Caco-2 (cell line): ENCODE results near the gene PLA2G12A. TPM values are rescaled to one million over a fixed set of nuclear protein-coding genes. Genes with fewer than 3 reads are reported as not detected.

Experiments
- BruUV-seq: library from RNA; stranded (reverse); fragments of 400-500 nt; replicated peaks from 2 replicates; lab custom pipeline; 2021; lab: Mats Ljungman, UMichigan
- CTCF ChIA-PET: fragments of 300-600 bp; sonication (Branson Sonifier 250); formaldehyde crosslinking; loops from one replicate; lab custom pipeline; 2022; ENCODE audit warnings: antibody characterized with exemption; lab: Charles Lee
- POLR2A ChIA-PET: fragments of 300-600 bp; sonication (Branson Sonifier 250); formaldehyde crosslinking; loops from one replicate; lab custom pipeline; 2022; ENCODE audit warnings: antibody characterized with exemption; lab: Charles Lee
- DNase-seq, 2 experiments: peaks; one replicate each; pipeline versions ENCODE4 v3.0.0 to v3.0.0-alpha.2; 2020 to 2022
- H3K27me3 ChIP-seq: replicated peaks from 2 replicates; pipeline ENCODE4 v1.6.0; 2011; ENCODE audit warnings: low read length; ENCODE audit not compliant: control insufficient read depth, insufficient read depth
- H3K36me3 ChIP-seq: 2 replicates; pipeline ENCODE4 v1.5.1; 2011; ENCODE audit warnings: low read length; ENCODE audit not compliant: control insufficient read depth, insufficient read depth
- H3K4me1 ChIP-seq: fragments of 250-450 bp; sonication (Bioruptor Pico); 2 replicates; pipeline ENCODE4 v1.5.1; 2020; ENCODE audit warnings: mild to moderate bottlenecking
- H3K4me3 ChIP-seq: 2 replicates; pipeline ENCODE4 v1.5.1; 2011; ENCODE audit warnings: low read depth, mild to moderate bottlenecking, control low read depth, low read length
- H3K9me3 ChIP-seq: fragments of 250-450 bp; sonication (Bioruptor Pico); 2 replicates; pipeline ENCODE4 v1.5.1; 2020; ENCODE audit warnings: mild to moderate bottlenecking, moderate library complexity
- H3K27ac Mint-ChIP-seq: one replicate; pipeline ENCODE4 v1.8.0; 2022; ENCODE audit warnings: mixed read lengths; ENCODE audit not compliant: unreplicated experiment
- H3K27me3 Mint-ChIP-seq: one replicate; pipeline ENCODE4 v1.8.0; 2022; ENCODE audit warnings: mixed read lengths; ENCODE audit not compliant: insufficient read depth, unreplicated experiment
- H3K36me3 Mint-ChIP-seq: one replicate; pipeline ENCODE4 v1.8.0; 2022; ENCODE audit warnings: mild to moderate bottlenecking, mixed read lengths; ENCODE audit not compliant: insufficient read depth, unreplicated experiment
- H3K4me1 Mint-ChIP-seq: one replicate; pipeline ENCODE4 v1.8.0; 2022; ENCODE audit warnings: low read depth, mixed read lengths; ENCODE audit not compliant: unreplicated experiment
- H3K4me3 Mint-ChIP-seq: one replicate; pipeline ENCODE4 v1.8.0; 2022; ENCODE audit warnings: mild to moderate bottlenecking, moderate library complexity, mixed read lengths; ENCODE audit not compliant: unreplicated experiment
- H3K9me3 Mint-ChIP-seq: one replicate; pipeline ENCODE4 v1.8.0; 2022; ENCODE audit warnings: mixed read lengths; ENCODE audit not compliant: unreplicated experiment
- CTCF ChIP-seq, 2 experiments: fragments of 200-600 bp in 1 of 2; IDR thresholded peaks; 1 replicate in 1 of 2; 2 replicates in 1 of 2; pipeline versions ENCODE4 v1.5.1 to v1.8.0; 2011 to 2022; ENCODE audit warnings: antibody characterized with exemption in 1 of 2, control low read depth in 1 of 2, inconsistent platforms in 1 of 2, low read depth in 1 of 2, low read length in 1 of 2, mild to moderate bottlenecking in 1 of 2, moderate library complexity in 1 of 2; ENCODE audit not compliant: insufficient read depth in 1 of 2, severe bottlenecking in 1 of 2, unreplicated experiment in 1 of 2
- intact Hi-C: fragments of 100-400 bp; cut with micrococcal nuclease; formaldehyde crosslinking; loops from one replicate; pipeline ENCODE4 v1.10.0; 2022; ENCODE audit not compliant: unreplicated experiment
- total RNA-seq: library from RNA; stranded (reverse); gene quantifications from 2 replicates; pipeline ENCODE4 v1.2.3, GENCODE V29; 2022

PLA2G12A gene
- total RNA-seq, 1 experiment from 2014 or later: 34.1 TPM

GRCh38 chr4:109729117-109729717 is 653 bp downstream of the PLA2G12A start:
- no peak for DNase-seq
- Mint-ChIP-seq H3K4me3 (peak overlapping the region; percentile 86), H3K27ac (peak overlapping the region; percentile 84), H3K36me3 (no peaks in the 10 kb centered on the region), H3K27me3 (peaks cover 3% of the 10 kb centered on the region), H3K4me1 (peaks cover 9% of the 10 kb centered on the region), H3K9me3 (no peaks in the 10 kb centered on the region)
- CTCF ChIA-PET: interaction anchor here (0.5 to 1.4 kb wide), 3 partner anchors 26 to 495 kb away, joined by 3 to 4 read pairs (median 3); partner anchors contain the start of gene CASP6
- H3K27me3 ChIP-seq: no peaks in the 10 kb centered on the region
- POLR2A ChIA-PET: interaction anchor here (1.3 to 1.4 kb wide), 2 partner anchors 26 to 28 kb away, joined by 4 to 5 read pairs; partner anchors contain the start of gene CASP6
- H3K36me3 ChIP-seq: no peaks in the 10 kb centered on the region
- intact Hi-C loops: loop anchor here (1.0 to 5.0 kb wide), 4 partner anchors 26 to 297 kb away; partner anchors contain the start of genes CASP6, GAR1 and SEC24B
- TF ChIP-seq CTCF (IDR thresholded peaks at IDR 0.05; ENCODE audit: insufficient read depth in 1 of 2, low read depth in 1 of 2, low read length in 1 of 2, severe bottlenecking in 1 of 2, unreplicated experiment in 1 of 2): no peak
- BruUV-seq: TSS peak; percentile 58
- no peaks in the 10 kb centered on the region for H3K9me3 ChIP-seq
- H3K4me3 ChIP-seq: peak overlapping the region; percentile 46
- 0 out of 2 replicates have a peak, but pooled peaks cover 5% of the 10 kb centered on the region for H3K4me1 ChIP-seq

- H3K4me3 Mint-ChIP-seq: peak overlapping the region; percentile 86
- peak overlapping the region; percentile 40 for H3K27ac Mint-ChIP-seq
- intact Hi-C loops: loop anchor here (1.0 to 5.0 kb wide), 3 partner anchors 86 to 296 kb away; partner anchors contain the start of genes GAR1 and SEC24B
- H3K27me3 Mint-ChIP-seq: peaks cover 3% of the 10 kb centered on the region
- H3K4me1 Mint-ChIP-seq: peaks cover 9% of the 10 kb centered on the region
- no TSS peak for BruUV-seq
- no peaks in the 10 kb centered on the region for H3K9me3 ChIP-seq
- peak overlapping the region; percentile 46 for H3K4me3 ChIP-seq
- H3K36me3 ChIP-seq: no peaks in the 10 kb centered on the region
- TF ChIP-seq CTCF (IDR thresholded peaks at IDR 0.05; ENCODE audit: insufficient read depth in 1 of 2, low read depth in 1 of 2, low read length in 1 of 2, severe bottlenecking in 1 of 2, unreplicated experiment in 1 of 2): no peak
- H3K27me3 ChIP-seq: no peaks in the 10 kb centered on the region
- H3K36me3 Mint-ChIP-seq: no peaks in the 10 kb centered on the region
- CTCF ChIA-PET: no interaction called here
- POLR2A ChIA-PET: interaction anchor here (1.3 kb wide), 1 partner anchor 27 kb away, joined by 4 read pairs; no protein-coding TSS in a partner anchor
- DNase-seq: no peak
- H3K9me3 Mint-ChIP-seq: no peaks in the 10 kb centered on the region
- H3K4me1 ChIP-seq: 0 out of 2 replicates have a peak, but pooled peaks cover 5% of the 10 kb centered on the region
These were observed 1.5 kb downstream of the PLA2G12A start for GRCh38 chr4:109728385-109728784.

DNA sequence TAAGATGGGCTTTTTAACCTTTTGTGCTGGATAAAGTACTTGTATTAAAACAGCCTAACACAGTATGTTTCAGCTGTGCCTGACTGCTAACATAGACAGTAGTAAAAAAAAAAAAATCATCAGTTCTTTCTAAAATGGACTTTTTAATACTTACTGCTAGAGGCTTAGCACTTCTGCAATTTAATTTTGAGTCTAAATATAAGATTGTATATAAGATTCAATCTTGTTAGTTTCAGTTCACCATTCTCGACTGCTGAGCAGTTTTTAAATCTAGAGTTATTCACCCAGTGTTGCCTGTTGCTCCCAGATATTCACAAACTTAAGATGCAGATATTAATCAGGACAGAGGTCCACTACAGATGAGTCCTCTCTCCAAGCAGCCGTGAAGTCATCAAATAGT is 6.8 kb downstream of the PLA2G12A start:
- DNase-seq: no peak
- no peaks in the 10 kb centered on the region for H3K27me3 Mint-ChIP-seq
- H3K27ac Mint-ChIP-seq: no peak overlapping the region
- TF ChIP-seq CTCF (IDR thresholded peaks at IDR 0.05; ENCODE audit: insufficient read depth in 1 of 2, low read depth in 1 of 2, low read length in 1 of 2, severe bottlenecking in 1 of 2, unreplicated experiment in 1 of 2): no peak
- Histone ChIP-seq H3K9me3 (no peaks in the 10 kb centered on the region), H3K4me3 (no peak overlapping the region), H3K36me3 (peaks cover 1% of the 10 kb centered on the region; the same call in 1 of the 2 replicates), H3K27me3 (no peaks in the 10 kb centered on the region), H3K4me1 (0 out of 2 replicates have a peak, but pooled peaks cover 5% of the 10 kb centered on the region)
- no peak overlapping the region for H3K4me3 Mint-ChIP-seq
- no TSS peak for BruUV-seq
- no peaks in the 10 kb centered on the region for H3K36me3 Mint-ChIP-seq
- POLR2A ChIA-PET: no interaction called here
- no peaks in the 10 kb centered on the region for H3K9me3 Mint-ChIP-seq
- intact Hi-C loops: no loop called here
- CTCF ChIA-PET: no interaction called here
- H3K4me1 Mint-ChIP-seq: peaks cover 7% of the 10 kb centered on the region
